ENCODE measurements around the gene CABP7. TPM values are rescaled to one million over a fixed set of nuclear protein-coding genes. Genes with fewer than 3 reads are reported as not detected.
"Not testable (repeated sequence)": the region's sequence is repeated elsewhere in the genome, so short reads cannot be mapped to it uniquely, and the experiment has no call there.

Gene CABP7
- total RNA-seq, 1 donor from 2014 or later: not detected

GRCh38 chr22:29750029-29750428 is 30.2 kb downstream of the CABP7 start:
- Histone ChIP-seq H3K36me3 (peaks cover 0 to 4% of the 10 kb centered on the region in 2 donors), H3K4me1 (peaks cover 7% of the 10 kb centered on the region), H3K27ac (no peak overlapping the region), H3K4me3 (no peak overlapping the region), H3K27me3 (no peaks in the 10 kb centered on the region), H3K9me3 (no peaks in the 10 kb centered on the region)
- no peak for DNase-seq (ENCODE audit: extremely low spot score in 2 of 2)
- TF ChIP-seq POLR2AphosphoS5 (IDR thresholded peaks at IDR 0.05; ENCODE audit: insufficient read depth in 1 of 2, low read depth in 1 of 2) (no peak), POLR2A (IDR thresholded peaks at IDR 0.05) (no peak)
- TF ChIP-seq, protein P1, sequence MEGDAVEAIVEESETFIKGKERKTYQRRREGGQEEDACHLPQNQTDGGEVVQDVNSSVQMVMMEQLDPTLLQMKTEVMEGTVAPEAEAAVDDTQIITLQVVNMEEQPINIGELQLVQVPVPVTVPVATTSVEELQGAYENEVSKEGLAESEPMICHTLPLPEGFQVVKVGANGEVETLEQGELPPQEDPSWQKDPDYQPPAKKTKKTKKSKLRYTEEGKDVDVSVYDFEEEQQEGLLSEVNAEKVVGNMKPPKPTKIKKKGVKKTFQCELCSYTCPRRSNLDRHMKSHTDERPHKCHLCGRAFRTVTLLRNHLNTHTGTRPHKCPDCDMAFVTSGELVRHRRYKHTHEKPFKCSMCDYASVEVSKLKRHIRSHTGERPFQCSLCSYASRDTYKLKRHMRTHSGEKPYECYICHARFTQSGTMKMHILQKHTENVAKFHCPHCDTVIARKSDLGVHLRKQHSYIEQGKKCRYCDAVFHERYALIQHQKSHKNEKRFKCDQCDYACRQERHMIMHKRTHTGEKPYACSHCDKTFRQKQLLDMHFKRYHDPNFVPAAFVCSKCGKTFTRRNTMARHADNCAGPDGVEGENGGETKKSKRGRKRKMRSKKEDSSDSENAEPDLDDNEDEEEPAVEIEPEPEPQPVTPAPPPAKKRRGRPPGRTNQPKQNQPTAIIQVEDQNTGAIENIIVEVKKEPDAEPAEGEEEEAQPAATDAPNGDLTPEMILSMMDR (IDR thresholded peaks at IDR 0.05): no peak
- intact Hi-C loops (cut with DNase I): no loop called here

GRCh38 chr22:29750559-29751538 is 31.0 kb downstream of the CABP7 start:
- no peaks in the 10 kb centered on the region for H3K36me3 ChIP-seq

GRCh38 chr22:29751669-29752068 is 31.9 kb downstream of the CABP7 start:
- no peaks in the 10 kb centered on the region for H3K4me1 ChIP-seq
- no peak for TF ChIP-seq POLR2A (IDR thresholded peaks at IDR 0.05)
- TF ChIP-seq POLR2AphosphoS5 (IDR thresholded peaks at IDR 0.05; ENCODE audit: insufficient read depth in 1 of 2, low read depth in 1 of 2): no peak
- TF ChIP-seq, protein P1 (IDR thresholded peaks at IDR 0.05): no peak
- H3K36me3 ChIP-seq: no peaks in the 10 kb centered on the region
- H3K4me3 ChIP-seq: no peak overlapping the region
- no peak for DNase-seq (ENCODE audit: extremely low spot score in 2 of 2)
- no peaks in the 10 kb centered on the region for H3K27me3 ChIP-seq
- no peak overlapping the region for H3K27ac ChIP-seq
- no peaks in the 10 kb centered on the region for H3K9me3 ChIP-seq
- intact Hi-C loops (cut with DNase I): no loop called here

More at GRCh38 chr22:29750559-29751538, 31.0 kb downstream of the CABP7 start:
- no peak for DNase-seq (ENCODE audit: extremely low spot score in 2 of 2)
- Histone ChIP-seq H3K4me3 (no peak overlapping the region), H3K9me3 (no peaks in the 10 kb centered on the region), H3K27ac (no peak overlapping the region), H3K4me1 (no peaks in the 10 kb centered on the region), H3K27me3 (no peaks in the 10 kb centered on the region)
- TF ChIP-seq POLR2A (IDR thresholded peaks at IDR 0.05) (no peak), POLR2AphosphoS5 (IDR thresholded peaks at IDR 0.05; ENCODE audit: insufficient read depth in 1 of 2, low read depth in 1 of 2) (no peak)
- TF ChIP-seq, protein P1 (IDR thresholded peaks at IDR 0.05): no peak
- intact Hi-C loops (cut with DNase I): no loop called here

DNA sequence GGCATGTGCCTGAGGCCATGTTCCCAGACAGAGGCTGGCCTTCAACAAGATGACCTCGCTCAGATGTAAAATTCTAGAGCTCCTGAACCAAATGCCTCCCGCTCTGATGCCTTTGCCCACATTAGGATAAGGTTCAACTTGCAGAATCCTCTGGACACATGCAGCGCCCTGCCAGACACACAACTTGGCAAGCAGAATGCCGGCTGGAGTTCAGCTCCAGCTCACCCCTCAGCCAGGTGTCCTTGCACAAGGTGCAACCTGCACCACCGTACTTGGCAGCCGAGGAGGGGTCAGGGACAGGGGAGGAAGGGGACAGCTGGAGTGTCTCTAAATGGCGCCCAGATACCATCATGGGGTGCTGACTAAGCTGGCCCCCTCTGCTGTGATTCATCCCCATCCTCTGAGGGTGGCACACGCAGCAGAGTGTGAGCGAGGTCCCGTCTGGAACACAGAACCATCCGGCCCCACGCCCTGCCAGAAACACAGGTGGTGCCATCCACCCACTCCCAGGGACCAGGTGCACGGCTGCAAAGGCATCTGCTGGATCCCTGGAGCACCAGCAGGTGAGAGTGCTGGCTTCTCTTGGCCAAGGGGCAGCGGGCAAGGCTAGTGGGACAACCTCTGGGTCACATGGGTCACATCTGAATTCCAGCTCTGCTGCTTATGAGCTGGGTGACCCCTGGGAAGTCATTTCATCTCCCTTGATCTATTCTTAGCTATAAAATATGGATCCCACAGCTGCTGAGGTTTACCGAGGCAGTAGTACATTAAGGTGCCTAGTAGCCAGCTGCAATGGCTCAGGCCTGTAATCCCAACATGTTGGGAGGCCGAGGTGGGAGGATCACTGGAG is 34.2 kb downstream of the CABP7 start:
- Histone ChIP-seq H3K27ac (no peak overlapping the region), H3K4me3 (no peak overlapping the region), H3K4me1 (no peaks in the 10 kb centered on the region), H3K9me3 (no peaks in the 10 kb centered on the region), H3K36me3 (no peaks in the 10 kb centered on the region), H3K27me3 (no peaks in the 10 kb centered on the region)
- no peak for DNase-seq (ENCODE audit: extremely low spot score in 2 of 2)
- intact Hi-C loops (cut with DNase I): no loop called here
- TF ChIP-seq, protein P1 (IDR thresholded peaks at IDR 0.05): no peak
- TF ChIP-seq POLR2A (IDR thresholded peaks at IDR 0.05): no peak
- no peak for TF ChIP-seq POLR2AphosphoS5 (IDR thresholded peaks at IDR 0.05; ENCODE audit: insufficient read depth in 1 of 2, low read depth in 1 of 2)

- H3K36me3 ChIP-seq; H3K27ac ChIP-seq; H3K9me3 ChIP-seq; intact Hi-C loops (cut with DNase I); H3K4me1 ChIP-seq; DNase-seq (ENCODE audit: extremely low spot score in 2 of 2); H3K4me3 ChIP-seq; H3K27me3 ChIP-seq: not testable (repeated sequence)
Measured at GRCh38 chr22:29754658-29755395, 35.0 kb downstream of the CABP7 start.

Data from vagina (tissue), 2 donors.